Measurements from ENCODE around the gene TTN. TPM values are rescaled to one million over a fixed set of nuclear protein-coding genes. Genes with fewer than 3 reads are reported as not detected.

TTN gene
- total and polyA plus RNA-seq, 2 experiments from 2014 or later: 12.5 to 15.7 TPM

DNA sequence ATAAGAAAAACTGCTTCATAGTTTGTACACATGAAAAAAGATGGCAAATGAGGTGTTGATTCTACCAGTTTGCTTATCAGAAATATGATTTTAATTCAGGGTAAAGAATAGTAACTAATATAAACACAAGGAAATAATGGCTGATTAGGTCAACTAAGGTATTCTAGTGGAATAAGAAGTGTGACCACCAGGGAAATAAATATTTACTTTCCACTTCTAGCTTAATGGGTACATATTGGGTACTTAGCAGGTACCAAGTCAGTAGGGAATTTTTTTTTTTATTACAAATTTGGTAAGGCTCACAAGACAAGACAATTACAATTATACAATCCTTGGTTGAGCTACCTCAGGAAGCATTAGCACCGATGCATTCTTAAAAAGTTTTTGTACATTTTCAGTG is 191.3 kb downstream of the TTN start (continued):
- TF ChIP-seq, protein P1, sequence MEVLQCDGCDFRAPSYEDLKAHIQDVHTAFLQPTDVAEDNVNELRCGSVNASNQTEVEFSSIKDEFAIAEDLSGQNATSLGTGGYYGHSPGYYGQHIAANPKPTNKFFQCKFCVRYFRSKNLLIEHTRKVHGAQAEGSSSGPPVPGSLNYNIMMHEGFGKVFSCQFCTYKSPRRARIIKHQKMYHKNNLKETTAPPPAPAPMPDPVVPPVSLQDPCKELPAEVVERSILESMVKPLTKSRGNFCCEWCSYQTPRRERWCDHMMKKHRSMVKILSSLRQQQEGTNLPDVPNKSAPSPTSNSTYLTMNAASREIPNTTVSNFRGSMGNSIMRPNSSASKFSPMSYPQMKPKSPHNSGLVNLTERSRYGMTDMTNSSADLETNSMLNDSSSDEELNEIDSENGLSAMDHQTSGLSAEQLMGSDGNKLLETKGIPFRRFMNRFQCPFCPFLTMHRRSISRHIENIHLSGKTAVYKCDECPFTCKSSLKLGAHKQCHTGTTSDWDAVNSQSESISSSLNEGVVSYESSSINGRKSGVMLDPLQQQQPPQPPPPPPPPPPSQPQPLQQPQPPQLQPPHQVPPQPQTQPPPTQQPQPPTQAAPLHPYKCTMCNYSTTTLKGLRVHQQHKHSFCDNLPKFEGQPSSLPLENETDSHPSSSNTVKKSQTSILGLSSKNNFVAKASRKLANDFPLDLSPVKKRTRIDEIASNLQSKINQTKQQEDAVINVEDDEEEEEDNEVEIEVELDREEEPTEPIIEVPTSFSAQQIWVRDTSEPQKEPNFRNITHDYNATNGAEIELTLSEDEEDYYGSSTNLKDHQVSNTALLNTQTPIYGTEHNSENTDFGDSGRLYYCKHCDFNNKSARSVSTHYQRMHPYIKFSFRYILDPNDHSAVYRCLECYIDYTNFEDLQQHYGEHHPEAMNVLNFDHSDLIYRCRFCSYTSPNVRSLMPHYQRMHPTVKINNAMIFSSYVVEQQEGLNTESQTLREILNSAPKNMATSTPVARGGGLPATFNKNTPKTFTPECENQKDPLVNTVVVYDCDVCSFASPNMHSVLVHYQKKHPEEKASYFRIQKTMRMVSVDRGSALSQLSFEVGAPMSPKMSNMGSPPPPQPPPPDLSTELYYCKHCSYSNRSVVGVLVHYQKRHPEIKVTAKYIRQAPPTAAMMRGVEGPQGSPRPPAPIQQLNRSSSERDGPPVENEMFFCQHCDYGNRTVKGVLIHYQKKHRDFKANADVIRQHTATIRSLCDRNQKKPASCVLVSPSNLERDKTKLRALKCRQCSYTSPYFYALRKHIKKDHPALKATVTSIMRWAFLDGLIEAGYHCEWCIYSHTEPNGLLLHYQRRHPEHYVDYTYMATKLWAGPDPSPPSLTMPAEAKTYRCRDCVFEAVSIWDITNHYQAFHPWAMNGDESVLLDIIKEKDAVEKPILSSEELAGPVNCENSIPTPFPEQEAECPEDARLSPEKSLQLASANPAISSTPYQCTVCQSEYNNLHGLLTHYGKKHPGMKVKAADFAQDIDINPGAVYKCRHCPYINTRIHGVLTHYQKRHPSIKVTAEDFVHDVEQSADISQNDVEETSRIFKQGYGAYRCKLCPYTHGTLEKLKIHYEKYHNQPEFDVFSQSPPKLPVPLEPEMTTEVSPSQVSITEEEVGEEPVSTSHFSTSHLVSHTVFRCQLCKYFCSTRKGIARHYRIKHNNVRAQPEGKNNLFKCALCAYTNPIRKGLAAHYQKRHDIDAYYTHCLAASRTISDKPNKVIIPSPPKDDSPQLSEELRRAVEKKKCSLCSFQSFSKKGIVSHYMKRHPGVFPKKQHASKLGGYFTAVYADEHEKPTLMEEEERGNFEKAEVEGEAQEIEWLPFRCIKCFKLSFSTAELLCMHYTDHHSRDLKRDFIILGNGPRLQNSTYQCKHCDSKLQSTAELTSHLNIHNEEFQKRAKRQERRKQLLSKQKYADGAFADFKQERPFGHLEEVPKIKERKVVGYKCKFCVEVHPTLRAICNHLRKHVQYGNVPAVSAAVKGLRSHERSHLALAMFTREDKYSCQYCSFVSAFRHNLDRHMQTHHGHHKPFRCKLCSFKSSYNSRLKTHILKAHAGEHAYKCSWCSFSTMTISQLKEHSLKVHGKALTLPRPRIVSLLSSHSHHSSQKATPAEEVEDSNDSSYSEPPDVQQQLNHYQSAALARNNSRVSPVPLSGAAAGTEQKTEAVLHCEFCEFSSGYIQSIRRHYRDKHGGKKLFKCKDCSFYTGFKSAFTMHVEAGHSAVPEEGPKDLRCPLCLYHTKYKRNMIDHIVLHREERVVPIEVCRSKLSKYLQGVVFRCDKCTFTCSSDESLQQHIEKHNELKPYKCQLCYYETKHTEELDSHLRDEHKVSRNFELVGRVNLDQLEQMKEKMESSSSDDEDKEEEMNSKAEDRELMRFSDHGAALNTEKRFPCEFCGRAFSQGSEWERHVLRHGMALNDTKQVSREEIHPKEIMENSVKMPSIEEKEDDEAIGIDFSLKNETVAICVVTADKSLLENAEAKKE (CRISPR knock-in tag; IDR thresholded peaks at IDR 0.05): no peak
- TF ChIP-seq EZH2 (IDR thresholded peaks at IDR 0.05; ENCODE audit: low read depth, unreplicated experiment): no peak
- TF ChIP-seq ZNF331 (CRISPR knock-in tag; IDR thresholded peaks at IDR 0.05; ENCODE audit: low read depth): no peak
- no peak for TF ChIP-seq STAT1 (IDR thresholded peaks at IDR 0.05; ENCODE audit: unreplicated experiment)
- TF ChIP-seq, protein P2, sequence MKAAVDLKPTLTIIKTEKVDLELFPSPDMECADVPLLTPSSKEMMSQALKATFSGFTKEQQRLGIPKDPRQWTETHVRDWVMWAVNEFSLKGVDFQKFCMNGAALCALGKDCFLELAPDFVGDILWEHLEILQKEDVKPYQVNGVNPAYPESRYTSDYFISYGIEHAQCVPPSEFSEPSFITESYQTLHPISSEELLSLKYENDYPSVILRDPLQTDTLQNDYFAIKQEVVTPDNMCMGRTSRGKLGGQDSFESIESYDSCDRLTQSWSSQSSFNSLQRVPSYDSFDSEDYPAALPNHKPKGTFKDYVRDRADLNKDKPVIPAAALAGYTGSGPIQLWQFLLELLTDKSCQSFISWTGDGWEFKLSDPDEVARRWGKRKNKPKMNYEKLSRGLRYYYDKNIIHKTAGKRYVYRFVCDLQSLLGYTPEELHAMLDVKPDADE (IDR thresholded peaks at IDR 0.05): no peak
- no peak for TF ChIP-seq POLR2AphosphoS5 (IDR thresholded peaks at IDR 0.05; ENCODE audit: low read depth)
- TF ChIP-seq, protein P3, sequence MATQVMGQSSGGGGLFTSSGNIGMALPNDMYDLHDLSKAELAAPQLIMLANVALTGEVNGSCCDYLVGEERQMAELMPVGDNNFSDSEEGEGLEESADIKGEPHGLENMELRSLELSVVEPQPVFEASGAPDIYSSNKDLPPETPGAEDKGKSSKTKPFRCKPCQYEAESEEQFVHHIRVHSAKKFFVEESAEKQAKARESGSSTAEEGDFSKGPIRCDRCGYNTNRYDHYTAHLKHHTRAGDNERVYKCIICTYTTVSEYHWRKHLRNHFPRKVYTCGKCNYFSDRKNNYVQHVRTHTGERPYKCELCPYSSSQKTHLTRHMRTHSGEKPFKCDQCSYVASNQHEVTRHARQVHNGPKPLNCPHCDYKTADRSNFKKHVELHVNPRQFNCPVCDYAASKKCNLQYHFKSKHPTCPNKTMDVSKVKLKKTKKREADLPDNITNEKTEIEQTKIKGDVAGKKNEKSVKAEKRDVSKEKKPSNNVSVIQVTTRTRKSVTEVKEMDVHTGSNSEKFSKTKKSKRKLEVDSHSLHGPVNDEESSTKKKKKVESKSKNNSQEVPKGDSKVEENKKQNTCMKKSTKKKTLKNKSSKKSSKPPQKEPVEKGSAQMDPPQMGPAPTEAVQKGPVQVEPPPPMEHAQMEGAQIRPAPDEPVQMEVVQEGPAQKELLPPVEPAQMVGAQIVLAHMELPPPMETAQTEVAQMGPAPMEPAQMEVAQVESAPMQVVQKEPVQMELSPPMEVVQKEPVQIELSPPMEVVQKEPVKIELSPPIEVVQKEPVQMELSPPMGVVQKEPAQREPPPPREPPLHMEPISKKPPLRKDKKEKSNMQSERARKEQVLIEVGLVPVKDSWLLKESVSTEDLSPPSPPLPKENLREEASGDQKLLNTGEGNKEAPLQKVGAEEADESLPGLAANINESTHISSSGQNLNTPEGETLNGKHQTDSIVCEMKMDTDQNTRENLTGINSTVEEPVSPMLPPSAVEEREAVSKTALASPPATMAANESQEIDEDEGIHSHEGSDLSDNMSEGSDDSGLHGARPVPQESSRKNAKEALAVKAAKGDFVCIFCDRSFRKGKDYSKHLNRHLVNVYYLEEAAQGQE (IDR thresholded peaks at IDR 0.05; ENCODE audit: unreplicated experiment): no peak
- TF ChIP-seq, protein P4, sequence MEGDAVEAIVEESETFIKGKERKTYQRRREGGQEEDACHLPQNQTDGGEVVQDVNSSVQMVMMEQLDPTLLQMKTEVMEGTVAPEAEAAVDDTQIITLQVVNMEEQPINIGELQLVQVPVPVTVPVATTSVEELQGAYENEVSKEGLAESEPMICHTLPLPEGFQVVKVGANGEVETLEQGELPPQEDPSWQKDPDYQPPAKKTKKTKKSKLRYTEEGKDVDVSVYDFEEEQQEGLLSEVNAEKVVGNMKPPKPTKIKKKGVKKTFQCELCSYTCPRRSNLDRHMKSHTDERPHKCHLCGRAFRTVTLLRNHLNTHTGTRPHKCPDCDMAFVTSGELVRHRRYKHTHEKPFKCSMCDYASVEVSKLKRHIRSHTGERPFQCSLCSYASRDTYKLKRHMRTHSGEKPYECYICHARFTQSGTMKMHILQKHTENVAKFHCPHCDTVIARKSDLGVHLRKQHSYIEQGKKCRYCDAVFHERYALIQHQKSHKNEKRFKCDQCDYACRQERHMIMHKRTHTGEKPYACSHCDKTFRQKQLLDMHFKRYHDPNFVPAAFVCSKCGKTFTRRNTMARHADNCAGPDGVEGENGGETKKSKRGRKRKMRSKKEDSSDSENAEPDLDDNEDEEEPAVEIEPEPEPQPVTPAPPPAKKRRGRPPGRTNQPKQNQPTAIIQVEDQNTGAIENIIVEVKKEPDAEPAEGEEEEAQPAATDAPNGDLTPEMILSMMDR (conservative IDR thresholded peaks at IDR 0.05; ENCODE audit: low read depth in 2 of 2): no peak
- no peak for TF ChIP-seq EZH2phosphoT487 (IDR thresholded peaks at IDR 0.05; ENCODE audit: unreplicated experiment)
